HepG2 (cell line): ENCODE results near the gene SMIM36. TPM values are rescaled to one million over a fixed set of nuclear protein-coding genes. Genes with fewer than 3 reads are reported as not detected.

Source experiments
- EHMT2 ChIP-seq: fragments of 200-600 bp; sonication (generic); IDR thresholded peaks from 2 replicates; pipeline ENCODE4 v1.7.0; 2017; ENCODE audit warnings: antibody characterized with exemption, low read depth, low read length, borderline replicate concordance
- FOXK1 ChIP-seq: sonication (generic); formaldehyde crosslinking; IDR thresholded peaks from 2 replicates; pipeline ENCODE4 v1.4.0; 2020; ENCODE audit warnings: low read depth, missing genetic modification reagents, borderline replicate concordance
- GTF3A ChIP-seq: sonication (generic); formaldehyde crosslinking; conservative IDR thresholded peaks from 2 replicates; pipeline ENCODE4 v1.4.0; 2020; ENCODE audit warnings: mild to moderate bottlenecking, missing genetic modification reagents
- IKZF1 ChIP-seq: fragments of 450-650 bp; IDR thresholded peaks from 2 replicates; pipeline ENCODE4 v1.7.1; 2016
- JARID2 ChIP-seq: sonication (generic); formaldehyde crosslinking; IDR thresholded peaks from 2 replicates; pipeline ENCODE4 v1.8.1; 2023; ENCODE audit warnings: missing genetic modification reagents, inconsistent platforms; ENCODE audit not compliant: insufficient replicate concordance
- MAF1 ChIP-seq: sonication (generic); formaldehyde crosslinking; IDR thresholded peaks from 2 replicates; pipeline ENCODE4 v1.5.0; 2020; ENCODE audit warnings: missing genetic modification reagents, borderline replicate concordance
- MAFF ChIP-seq: IDR thresholded peaks from 2 replicates; pipeline ENCODE4 v1.6.1; 2011; ENCODE audit warnings: low read depth, low read length, improper control_type of control experiment
- NBN ChIP-seq: fragments of 450-650 bp; conservative IDR thresholded peaks from 2 replicates; pipeline ENCODE4 v1.6.1; 2017
- RARG ChIP-seq: sonication (generic); formaldehyde crosslinking; IDR thresholded peaks from 2 replicates; pipeline ENCODE4 v1.4.0; 2020; ENCODE audit warnings: low read depth, mild to moderate bottlenecking, missing genetic modification reagents
- RFXANK ChIP-seq: IDR thresholded peaks from 2 replicates; pipeline ENCODE4 v1.6.1; 2016
- SETDB1 ChIP-seq: sonication (generic); formaldehyde crosslinking; IDR thresholded peaks from 2 replicates; pipeline ENCODE4 v1.5.1; 2020; ENCODE audit warnings: missing genetic modification reagents, mild to moderate bottlenecking, borderline replicate concordance
- SSRP1 ChIP-seq: IDR thresholded peaks from 2 replicates; pipeline ENCODE4 v1.6.1; 2016; ENCODE audit warnings: control low read depth
- ZNF230 ChIP-seq: sonication (generic); formaldehyde crosslinking; IDR thresholded peaks from 2 replicates; pipeline ENCODE4 v1.4.0; 2020; ENCODE audit warnings: mild to moderate bottlenecking, missing genetic modification reagents
- ZNF234 ChIP-seq: sonication (generic); formaldehyde crosslinking; conservative IDR thresholded peaks from 2 replicates; pipeline ENCODE4 v1.5.1; 2020; ENCODE audit warnings: mild to moderate bottlenecking, missing genetic modification reagents
- ZNF501 ChIP-seq: sonication (generic); formaldehyde crosslinking; IDR thresholded peaks from 2 replicates; pipeline ENCODE4 v1.5.1; 2020; ENCODE audit warnings: mild to moderate bottlenecking, moderate library complexity, missing genetic modification reagents
- ZNF549 ChIP-seq: sonication (generic); formaldehyde crosslinking; IDR thresholded peaks from 2 replicates; pipeline ENCODE4 v1.5.0; 2020; ENCODE audit warnings: missing genetic modification reagents
- ZNF747 ChIP-seq: sonication (generic); formaldehyde crosslinking; IDR thresholded peaks from 2 replicates; pipeline ENCODE4 v1.8.1; 2023; ENCODE audit warnings: missing genetic modification reagents, mild to moderate bottlenecking, borderline replicate concordance
- polyA plus RNA-seq, 8 experiments: library from polyadenylated mRNA; depleted of rRNA in 3 of 8; stranded (reverse) in 7 of 8; unstranded in 1 of 8; fragments of >200 nt; fragmentation: Illumina TruSeq in 4 of 8; extraction: Trizol in 4 of 8; gene quantifications; 2 replicates each; pipeline versions ENCODE4 v1.2.1 to v1.2.3, GENCODE V29; 2011 to 2016; ENCODE audit warnings: low read depth in 4 of 8, missing spikeins in 1 of 8, mixed read lengths in 1 of 8; ENCODE audit not compliant: insufficient read depth in 1 of 8
- total RNA-seq, 5 experiments: library from RNA; depleted of rRNA; stranded (reverse); fragments of >200 nt; fragmentation: Illumina TruSeq; extraction: Trizol; gene quantifications; 2 replicates each; pipeline ENCODE4 v1.2.3, GENCODE V29; 2016; ENCODE audit warnings: low read depth in 1 of 5
- TF ChIP-seq, protein P1 (sequence below): sonication (generic); formaldehyde crosslinking; conservative IDR thresholded peaks from 2 replicates; pipeline ENCODE4 v1.5.0; 2020; ENCODE audit warnings: missing genetic modification reagents
- TF ChIP-seq, protein P2 (sequence below): sonication (generic); formaldehyde crosslinking; IDR thresholded peaks from 2 replicates; pipeline ENCODE4 v1.4.0; 2020; ENCODE audit warnings: mild to moderate bottlenecking, missing genetic modification reagents
- TF ChIP-seq, protein P3 (sequence below): sonication (generic); formaldehyde crosslinking; IDR thresholded peaks from 2 replicates; pipeline ENCODE4 v1.5.0; 2020; ENCODE audit warnings: mild to moderate bottlenecking, low read depth, missing genetic modification reagents, borderline replicate concordance

SMIM36 gene
- total and polyA plus RNA-seq, 2 of the 13 experiments (the other 11 are each of a cell fraction or from before 2014, with no cell fraction given): not detected

DNA sequence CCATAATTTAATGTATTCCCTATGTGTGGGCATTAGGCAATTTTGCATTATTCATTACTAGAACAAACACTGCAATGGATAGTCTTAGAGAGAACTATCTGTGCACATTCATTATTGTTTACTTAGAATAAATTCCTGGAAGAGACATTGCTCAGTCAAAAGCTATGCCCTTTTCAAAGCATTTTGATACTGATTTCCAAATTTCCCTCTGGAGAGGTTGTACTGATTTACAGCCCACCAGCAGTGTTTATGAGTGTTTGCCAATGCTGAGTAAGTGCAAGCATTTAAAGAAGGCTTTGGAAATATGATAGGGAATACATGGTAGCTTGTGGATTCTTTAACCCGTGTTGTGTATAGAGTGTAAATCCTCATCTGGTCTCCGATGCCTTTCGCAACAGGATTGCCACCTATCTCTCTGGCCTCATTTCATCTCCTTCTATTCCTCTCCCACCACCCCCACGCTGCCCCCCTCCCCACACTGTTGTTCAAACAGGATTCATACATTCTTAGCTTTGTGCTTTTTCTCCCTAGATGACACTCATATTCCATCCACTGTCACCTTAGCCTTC is 56.3 kb downstream of the SMIM36 start (continued):
- TF ChIP-seq ZNF234: no peak
- TF ChIP-seq ZNF747: no peak
- no peak for TF ChIP-seq GTF3A (CRISPR knock-in tag)
- no peak for TF ChIP-seq EHMT2
- TF ChIP-seq ZNF230 (CRISPR knock-in tag): no peak
- no peak for TF ChIP-seq IKZF1
- TF ChIP-seq MAF1 (CRISPR knock-in tag): no peak
- TF ChIP-seq SETDB1 (CRISPR knock-in tag): no peak
- TF ChIP-seq RARG (CRISPR knock-in tag): no peak
- TF ChIP-seq JARID2 (CRISPR knock-in tag): no peak
- TF ChIP-seq ZNF501: no peak
- no peak for TF ChIP-seq NBN
- TF ChIP-seq, protein P1, sequence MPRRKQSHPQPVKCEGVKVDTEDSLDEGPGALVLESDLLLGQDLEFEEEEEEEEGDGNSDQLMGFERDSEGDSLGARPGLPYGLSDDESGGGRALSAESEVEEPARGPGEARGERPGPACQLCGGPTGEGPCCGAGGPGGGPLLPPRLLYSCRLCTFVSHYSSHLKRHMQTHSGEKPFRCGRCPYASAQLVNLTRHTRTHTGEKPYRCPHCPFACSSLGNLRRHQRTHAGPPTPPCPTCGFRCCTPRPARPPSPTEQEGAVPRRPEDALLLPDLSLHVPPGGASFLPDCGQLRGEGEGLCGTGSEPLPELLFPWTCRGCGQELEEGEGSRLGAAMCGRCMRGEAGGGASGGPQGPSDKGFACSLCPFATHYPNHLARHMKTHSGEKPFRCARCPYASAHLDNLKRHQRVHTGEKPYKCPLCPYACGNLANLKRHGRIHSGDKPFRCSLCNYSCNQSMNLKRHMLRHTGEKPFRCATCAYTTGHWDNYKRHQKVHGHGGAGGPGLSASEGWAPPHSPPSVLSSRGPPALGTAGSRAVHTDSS (CRISPR knock-in tag): no peak
- TF ChIP-seq FOXK1: peak; percentile 73; the same call in 1 of the 2 replicates
- peak; percentile 45 for TF ChIP-seq MAFF
- no peak for TF ChIP-seq RFXANK (CRISPR knock-in tag)
- TF ChIP-seq, protein P2, sequence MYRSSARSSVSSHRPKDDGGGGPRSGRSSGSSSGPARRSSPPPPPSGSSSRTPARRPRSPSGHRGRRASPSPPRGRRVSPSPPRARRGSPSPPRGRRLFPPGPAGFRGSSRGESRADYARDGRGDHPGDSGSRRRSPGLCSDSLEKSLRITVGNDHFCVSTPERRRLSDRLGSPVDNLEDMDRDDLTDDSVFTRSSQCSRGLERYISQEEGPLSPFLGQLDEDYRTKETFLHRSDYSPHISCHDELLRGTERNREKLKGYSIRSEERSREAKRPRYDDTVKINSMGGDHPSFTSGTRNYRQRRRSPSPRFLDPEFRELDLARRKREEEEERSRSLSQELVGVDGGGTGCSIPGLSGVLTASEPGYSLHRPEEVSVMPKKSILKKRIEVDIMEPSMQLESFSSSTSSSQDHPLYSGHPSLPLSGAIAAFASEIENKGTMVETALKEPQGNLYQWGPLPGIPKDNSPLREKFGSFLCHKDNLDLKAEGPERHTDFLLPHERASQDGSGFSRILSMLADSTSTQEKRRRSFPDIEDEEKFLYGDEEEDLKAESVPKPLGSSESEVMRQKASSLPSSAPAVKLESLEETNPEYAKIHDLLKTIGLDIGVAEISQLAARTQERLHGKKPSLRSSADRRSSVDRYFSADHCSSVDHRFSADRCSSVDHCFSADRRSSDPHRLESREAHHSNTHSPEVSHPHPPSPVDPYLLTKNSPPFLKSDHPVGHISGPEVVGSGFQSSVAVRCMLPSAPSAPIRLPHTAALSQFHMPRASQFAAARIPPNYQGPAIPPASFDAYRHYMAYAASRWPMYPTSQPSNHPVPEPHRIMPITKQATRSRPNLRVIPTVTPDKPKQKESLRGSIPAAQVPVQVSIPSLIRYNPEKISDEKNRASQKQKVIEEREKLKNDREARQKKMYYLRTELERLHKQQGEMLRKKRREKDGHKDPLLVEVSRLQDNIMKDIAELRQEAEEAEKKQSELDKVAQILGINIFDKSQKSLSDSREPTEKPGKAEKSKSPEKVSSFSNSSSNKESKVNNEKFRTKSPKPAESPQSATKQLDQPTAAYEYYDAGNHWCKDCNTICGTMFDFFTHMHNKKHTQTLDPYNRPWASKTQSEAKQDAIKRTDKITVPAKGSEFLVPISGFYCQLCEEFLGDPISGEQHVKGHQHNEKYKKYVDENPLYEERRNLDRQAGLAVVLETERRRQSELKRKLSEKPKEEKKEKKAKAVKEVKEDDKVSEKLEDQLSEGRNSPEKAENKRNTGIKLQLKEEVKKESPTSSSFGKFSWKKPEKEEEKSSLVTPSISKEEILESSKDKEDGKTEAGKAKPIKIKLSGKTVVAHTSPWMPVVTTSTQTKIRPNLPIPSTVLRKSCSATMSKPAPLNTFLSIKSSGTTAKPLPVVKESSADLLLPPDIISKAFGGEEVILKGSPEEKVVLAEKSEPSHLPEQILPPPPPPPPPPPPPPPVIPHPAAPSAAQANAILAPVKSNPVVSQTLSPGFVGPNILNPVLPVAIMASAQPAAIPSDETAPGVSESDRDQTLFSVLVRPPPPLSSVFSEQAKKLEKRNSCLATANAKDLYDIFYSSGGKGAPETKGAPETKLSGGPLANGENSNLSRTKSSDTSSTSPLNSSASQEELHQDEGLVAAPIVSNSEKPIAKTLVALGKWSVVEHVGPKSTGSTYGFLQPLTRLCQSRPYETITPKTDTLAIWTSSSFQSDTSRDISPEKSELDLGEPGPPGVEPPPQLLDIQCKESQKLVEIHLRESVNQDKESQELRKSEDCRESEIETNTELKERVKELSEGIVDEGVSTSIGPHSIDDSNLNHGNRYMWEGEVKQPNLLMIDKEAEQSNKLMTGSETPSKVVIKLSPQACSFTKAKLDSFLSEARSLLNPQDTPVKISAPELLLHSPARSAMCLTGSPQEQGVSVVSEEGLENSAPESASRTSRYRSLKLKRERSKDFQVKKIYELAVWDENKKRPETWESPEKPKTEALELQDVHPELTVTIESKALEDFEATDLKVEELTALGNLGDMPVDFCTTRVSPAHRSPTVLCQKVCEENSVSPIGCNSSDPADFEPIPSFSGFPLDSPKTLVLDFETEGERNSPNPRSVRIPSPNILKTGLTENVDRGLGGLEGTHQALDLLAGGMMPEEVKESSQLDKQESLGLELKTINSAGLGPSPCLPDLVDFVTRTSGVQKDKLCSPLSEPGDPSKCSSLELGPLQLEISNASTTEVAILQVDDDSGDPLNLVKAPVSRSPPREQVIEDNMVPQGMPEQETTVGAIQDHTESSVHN (CRISPR knock-in tag): no peak
- no peak for TF ChIP-seq SSRP1
- TF ChIP-seq, protein P3, sequence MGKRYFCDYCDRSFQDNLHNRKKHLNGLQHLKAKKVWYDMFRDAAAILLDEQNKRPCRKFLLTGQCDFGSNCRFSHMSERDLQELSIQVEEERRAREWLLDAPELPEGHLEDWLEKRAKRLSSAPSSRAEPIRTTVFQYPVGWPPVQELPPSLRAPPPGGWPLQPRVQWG (CRISPR knock-in tag): no peak
- no peak for TF ChIP-seq ZNF549 (CRISPR knock-in tag)
